ENCODE results near the gene ANKRD13C.

DNA sequence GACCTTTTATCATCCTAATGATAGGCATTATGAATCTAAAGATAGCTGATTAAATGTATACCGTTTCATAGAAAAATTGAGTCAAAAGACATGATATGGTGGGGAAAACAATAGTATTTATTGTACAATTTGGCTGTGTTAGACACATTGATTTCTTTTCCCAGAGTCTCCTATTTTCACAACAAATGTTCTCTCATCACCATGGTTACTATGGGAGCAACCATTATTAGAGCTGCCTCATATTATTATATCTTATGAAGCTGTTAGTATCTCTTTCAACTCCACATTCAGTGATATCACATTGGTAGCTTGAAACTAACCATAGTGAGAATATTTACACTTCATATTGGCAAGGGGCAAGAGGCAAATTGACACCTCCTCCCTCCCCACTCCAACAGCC, 45.8 kb upstream of the ANKRD13C start:
- TF ChIP-seq, protein P1, sequence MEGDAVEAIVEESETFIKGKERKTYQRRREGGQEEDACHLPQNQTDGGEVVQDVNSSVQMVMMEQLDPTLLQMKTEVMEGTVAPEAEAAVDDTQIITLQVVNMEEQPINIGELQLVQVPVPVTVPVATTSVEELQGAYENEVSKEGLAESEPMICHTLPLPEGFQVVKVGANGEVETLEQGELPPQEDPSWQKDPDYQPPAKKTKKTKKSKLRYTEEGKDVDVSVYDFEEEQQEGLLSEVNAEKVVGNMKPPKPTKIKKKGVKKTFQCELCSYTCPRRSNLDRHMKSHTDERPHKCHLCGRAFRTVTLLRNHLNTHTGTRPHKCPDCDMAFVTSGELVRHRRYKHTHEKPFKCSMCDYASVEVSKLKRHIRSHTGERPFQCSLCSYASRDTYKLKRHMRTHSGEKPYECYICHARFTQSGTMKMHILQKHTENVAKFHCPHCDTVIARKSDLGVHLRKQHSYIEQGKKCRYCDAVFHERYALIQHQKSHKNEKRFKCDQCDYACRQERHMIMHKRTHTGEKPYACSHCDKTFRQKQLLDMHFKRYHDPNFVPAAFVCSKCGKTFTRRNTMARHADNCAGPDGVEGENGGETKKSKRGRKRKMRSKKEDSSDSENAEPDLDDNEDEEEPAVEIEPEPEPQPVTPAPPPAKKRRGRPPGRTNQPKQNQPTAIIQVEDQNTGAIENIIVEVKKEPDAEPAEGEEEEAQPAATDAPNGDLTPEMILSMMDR (conservative IDR thresholded peaks at IDR 0.05; ENCODE audit: low read depth, low read length) = no peak
- no peak for TF ChIP-seq EZH2 (IDR thresholded peaks at IDR 0.05; ENCODE audit: borderline replicate concordance, low read depth, low read length, poor library complexity, severe bottlenecking)

Data from A673 (cell line).